PFSK-1 (cell line): ENCODE data around the gene ATG12. TPM values are rescaled to one million over a fixed set of nuclear protein-coding genes. Genes with fewer than 3 reads are reported as not detected.

Source experiments
- FOXP2 ChIP-seq: optimal IDR thresholded peaks from 2 replicates; pipeline ENCODE3; 2011; ENCODE audit warnings: borderline replicate concordance, control low read depth, inconsistent platforms; ENCODE audit not compliant: insufficient read depth; ENCODE audit errors: extremely low read length, extremely low read depth
- POLR2AphosphoS5 ChIP-seq: IDR thresholded peaks from 2 replicates; pipeline ENCODE4 v1.6.1; 2012; ENCODE audit warnings: low read depth, mild to moderate bottlenecking, control low read depth, low read length, moderate library complexity
- SIN3A ChIP-seq: IDR thresholded peaks from 2 replicates; pipeline ENCODE4 v1.6.1; 2012; ENCODE audit warnings: mild to moderate bottlenecking, low read length, moderate library complexity, borderline replicate concordance; ENCODE audit not compliant: insufficient read depth
- TAF1 ChIP-seq: IDR thresholded peaks from 2 replicates; pipeline ENCODE4 v1.6.1; 2012; ENCODE audit warnings: low read length, control low read depth, borderline replicate concordance; ENCODE audit not compliant: insufficient read depth
- polyA plus RNA-seq: library from polyadenylated mRNA; unstranded; fragments of >200 nt; gene quantifications from one replicate; pipeline ENCODE4 v1.2.1, GENCODE V29; 2012; ENCODE audit warnings: low read depth, missing spikeins; ENCODE audit not compliant: insufficient read length
- TF ChIP-seq, protein P1 (sequence below), 2 experiments: IDR thresholded peaks; 2 replicates each; pipeline versions ENCODE4 v1.6.1 to v1.8.0; 2011 to 2012; ENCODE audit warnings: low read depth in 2 of 2, low read length in 2 of 2, control low read depth in 1 of 2, inconsistent platforms in 1 of 2, mild to moderate bottlenecking in 1 of 2, moderate library complexity in 1 of 2; ENCODE audit not compliant: insufficient read depth in 1 of 2

Gene ATG12
- 23.7 TPM for polyA plus RNA-seq

DNA sequence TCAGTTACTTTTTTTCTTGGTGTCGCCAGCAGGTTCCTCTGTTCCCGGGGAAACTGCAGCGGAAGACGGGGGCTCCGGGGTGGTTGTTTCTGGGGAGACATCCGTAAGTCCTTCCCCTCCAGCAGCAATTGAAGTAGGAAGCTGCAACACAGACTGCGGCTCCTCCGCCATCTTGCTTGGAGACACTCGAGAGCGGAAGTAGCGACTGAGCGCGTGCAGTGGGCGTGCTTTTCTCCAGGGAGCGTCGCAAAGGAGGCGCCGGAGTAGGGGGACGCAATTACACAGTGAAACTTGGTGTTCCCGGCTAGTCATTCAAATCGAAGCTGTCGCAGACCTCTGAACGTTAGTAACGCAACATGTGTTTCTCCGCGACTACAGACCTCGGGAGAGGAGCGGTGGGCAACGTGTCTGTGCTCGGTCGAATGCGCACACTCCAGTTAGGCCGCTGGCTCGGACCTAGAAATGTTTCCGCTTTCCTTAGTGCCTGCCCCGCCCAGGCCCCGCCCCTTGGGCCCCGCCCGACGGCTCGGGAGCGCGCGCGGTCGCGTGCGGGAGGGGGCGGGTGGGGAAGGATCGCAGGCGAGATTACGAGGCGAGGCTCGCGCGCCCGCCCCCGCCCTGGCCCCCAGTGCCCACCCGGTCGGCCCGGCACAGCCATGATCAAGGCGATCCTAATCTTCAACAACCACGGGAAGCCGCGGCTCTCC, at the start of gene ATG12, which contains the start of gene AP3S1:
Gene ATG12 (minus strand): TSS at position 184 of the 707 bp plus-strand sequence. CDS start 13 bp downstream, at position 171.
Gene AP3S1 (plus strand): TSS at position 554 of the 707 bp plus-strand sequence. CDS start 103 bp downstream, at position 657.
- TF ChIP-seq, protein P1, sequence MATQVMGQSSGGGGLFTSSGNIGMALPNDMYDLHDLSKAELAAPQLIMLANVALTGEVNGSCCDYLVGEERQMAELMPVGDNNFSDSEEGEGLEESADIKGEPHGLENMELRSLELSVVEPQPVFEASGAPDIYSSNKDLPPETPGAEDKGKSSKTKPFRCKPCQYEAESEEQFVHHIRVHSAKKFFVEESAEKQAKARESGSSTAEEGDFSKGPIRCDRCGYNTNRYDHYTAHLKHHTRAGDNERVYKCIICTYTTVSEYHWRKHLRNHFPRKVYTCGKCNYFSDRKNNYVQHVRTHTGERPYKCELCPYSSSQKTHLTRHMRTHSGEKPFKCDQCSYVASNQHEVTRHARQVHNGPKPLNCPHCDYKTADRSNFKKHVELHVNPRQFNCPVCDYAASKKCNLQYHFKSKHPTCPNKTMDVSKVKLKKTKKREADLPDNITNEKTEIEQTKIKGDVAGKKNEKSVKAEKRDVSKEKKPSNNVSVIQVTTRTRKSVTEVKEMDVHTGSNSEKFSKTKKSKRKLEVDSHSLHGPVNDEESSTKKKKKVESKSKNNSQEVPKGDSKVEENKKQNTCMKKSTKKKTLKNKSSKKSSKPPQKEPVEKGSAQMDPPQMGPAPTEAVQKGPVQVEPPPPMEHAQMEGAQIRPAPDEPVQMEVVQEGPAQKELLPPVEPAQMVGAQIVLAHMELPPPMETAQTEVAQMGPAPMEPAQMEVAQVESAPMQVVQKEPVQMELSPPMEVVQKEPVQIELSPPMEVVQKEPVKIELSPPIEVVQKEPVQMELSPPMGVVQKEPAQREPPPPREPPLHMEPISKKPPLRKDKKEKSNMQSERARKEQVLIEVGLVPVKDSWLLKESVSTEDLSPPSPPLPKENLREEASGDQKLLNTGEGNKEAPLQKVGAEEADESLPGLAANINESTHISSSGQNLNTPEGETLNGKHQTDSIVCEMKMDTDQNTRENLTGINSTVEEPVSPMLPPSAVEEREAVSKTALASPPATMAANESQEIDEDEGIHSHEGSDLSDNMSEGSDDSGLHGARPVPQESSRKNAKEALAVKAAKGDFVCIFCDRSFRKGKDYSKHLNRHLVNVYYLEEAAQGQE (IDR thresholded peaks at IDR 0.05; ENCODE audit: insufficient read depth in 1 of 2, low read depth in 2 of 2, low read length in 2 of 2), result peak; percentile 53 to 55; a peak in 1 of 4 replicates
- peak; percentile 58; the same call in 1 of the 2 replicates for TF ChIP-seq POLR2AphosphoS5
- peak; percentile 98 for TF ChIP-seq TAF1
- peak; percentile 91; the same call in 1 of the 2 replicates for TF ChIP-seq SIN3A
- peak; percentile 9 for TF ChIP-seq FOXP2

DNA sequence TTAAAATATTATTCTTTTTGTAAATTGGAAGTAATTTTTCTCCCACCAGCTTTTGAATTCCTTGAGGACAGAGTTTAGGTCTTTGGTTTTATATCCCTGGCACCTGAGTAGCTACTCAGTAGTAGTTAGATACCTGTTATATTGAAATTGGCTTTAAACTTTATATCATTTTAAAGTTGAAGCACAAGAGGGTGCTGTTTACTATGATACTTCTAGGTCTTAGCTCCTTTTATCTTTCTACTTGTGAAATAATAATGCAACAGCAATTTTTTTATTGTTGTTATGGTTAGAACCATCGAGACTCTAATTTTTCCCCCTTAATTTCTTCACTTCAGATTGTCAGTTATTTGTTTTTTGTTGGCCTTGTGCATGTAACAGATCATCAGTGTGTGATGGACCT, 46.7 kb upstream of the ATG12 start:
- no peak for TF ChIP-seq FOXP2
- no peak for TF ChIP-seq SIN3A
- TF ChIP-seq POLR2AphosphoS5, result no peak
- TF ChIP-seq, protein P1 (IDR thresholded peaks at IDR 0.05; ENCODE audit: insufficient read depth in 1 of 2, low read depth in 2 of 2, low read length in 2 of 2), result no peak
- no peak for TF ChIP-seq TAF1

GRCh38 chr5:115884704-115885103, 43.3 kb upstream of the ATG12 start:
- no peak for TF ChIP-seq TAF1
- no peak for TF ChIP-seq POLR2AphosphoS5
- no peak for TF ChIP-seq FOXP2
- TF ChIP-seq, protein P1 (IDR thresholded peaks at IDR 0.05; ENCODE audit: insufficient read depth in 1 of 2, low read depth in 2 of 2, low read length in 2 of 2), result no peak
- no peak for TF ChIP-seq SIN3A

DNA sequence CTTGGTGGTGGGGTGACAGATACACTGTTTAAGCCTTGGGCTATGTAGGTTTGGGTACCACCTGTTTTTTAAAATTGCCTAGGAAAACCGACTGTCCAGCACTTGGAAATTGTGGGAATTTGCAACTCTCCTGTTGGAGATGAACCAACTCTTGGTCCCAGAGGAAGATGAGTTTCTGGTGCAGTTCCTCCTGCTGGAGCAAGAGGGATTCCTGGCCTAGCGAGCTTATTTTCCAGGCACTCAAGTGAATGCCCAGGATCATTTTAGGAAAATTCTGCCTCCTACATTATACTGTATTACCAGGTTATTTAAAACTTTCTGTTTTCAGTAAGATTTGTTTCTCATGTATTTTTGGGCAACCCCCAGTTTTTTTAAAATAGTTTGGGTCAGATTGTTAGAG, 34.1 kb upstream of the ATG12 start:
- no peak for TF ChIP-seq TAF1
- TF ChIP-seq SIN3A, result no peak
- no peak for TF ChIP-seq POLR2AphosphoS5
- TF ChIP-seq, protein P1 (IDR thresholded peaks at IDR 0.05; ENCODE audit: insufficient read depth in 1 of 2, low read depth in 2 of 2, low read length in 2 of 2), result no peak
- no peak for TF ChIP-seq FOXP2
